Ovary (tissue), 9 donors: ENCODE measurements around the gene NUP42. TPM values are rescaled to one million over a fixed set of nuclear protein-coding genes. Genes with fewer than 3 reads are reported as not detected.

Source experiments
- DNase-seq, 5 donors: peaks; one replicate each; pipeline ENCODE4 v3.0.0-alpha.2; 2019 to 2020
- H3K27ac ChIP-seq, 2 donors: fragments of 200-600 bp; one replicate each; pipeline versions ENCODE4 v1.5.1 to v1.8.0; 2019 to 2022
- H3K27me3 ChIP-seq: fragments of 200-600 bp; one replicate; pipeline ENCODE4 v1.8.0; 2022
- H3K36me3 ChIP-seq: fragments of 200-600 bp; sonication (generic); one replicate; pipeline ENCODE4 v1.5.1; 2019
- H3K4me1 ChIP-seq: one replicate; pipeline ENCODE4 v1.8.1; 2013; ENCODE audit warnings: mild to moderate bottlenecking, moderate library complexity; ENCODE audit not compliant: insufficient read depth
- H3K4me3 ChIP-seq: fragments of 200-600 bp; sonication (generic); one replicate; pipeline ENCODE4 v1.5.1; 2017
- H3K9me3 ChIP-seq, 2 donors: fragments of 200-600 bp in 1 of 2; sonication (generic) in 1 of 2; one replicate each; pipeline versions ENCODE4 v1.5.1 to v1.8.1; 2013 to 2019; ENCODE audit warnings: mild to moderate bottlenecking in 1 of 2, moderate library complexity in 1 of 2
- CTCF ChIP-seq, 3 donors: fragments of 450-650 bp in 2 of 3; fragments of 200-600 bp in 1 of 3; IDR thresholded peaks; one replicate each; pipeline versions ENCODE4 v1.5.1 to v1.8.0; 2016 to 2022; ENCODE audit warnings: antibody characterized with exemption in 3 of 3, mild to moderate bottlenecking in 1 of 3
- EP300 ChIP-seq: sonication (generic); formaldehyde crosslinking; IDR thresholded peaks from one replicate; pipeline ENCODE4 v1.6.1; 2017; ENCODE audit warnings: antibody characterized with exemption
- POLR2A ChIP-seq: fragments of 450-650 bp; IDR thresholded peaks from one replicate; pipeline ENCODE4 v1.6.1; 2017; ENCODE audit warnings: antibody characterized with exemption, mild to moderate bottlenecking, moderate library complexity
- WGBS, 3 donors: extraction: QIAGEN DNeasy Blood & Tissue Kit in 1 of 3; methylation state at CpG; one replicate each; pipeline versions ENCODE4 v1.1.5 to v1.1.7; 2013 to 2017; 5-methylcytosine and 5-hydroxymethylcytosine counted together
- intact Hi-C, 4 donors: fragments of 100-400 bp; cut with DNase I; formaldehyde crosslinking; loops; one replicate each; pipeline versions ENCODE4 v1.11.0 to v1.15.1; 2022 to 2023
- polyA plus RNA-seq, 2 donors: library from polyadenylated mRNA; stranded (reverse); fragments of 200-250 nt in 1 of 2; fragments of 350-450 nt in 1 of 2; fragmentation: Illumina TruSeq in 1 of 2; extraction: RNeasy Lipid Tissue Mini Kit (QIAGEN cat#74804) in 1 of 2; gene quantifications; one replicate each; pipeline ENCODE4 v1.2.3, GENCODE V29; 2013 to 2014
- total RNA-seq, 7 donors: library from RNA; depleted of rRNA in 2 of 7; stranded (reverse); fragments of >200 nt in 2 of 7; fragmentation: NEBNext Ultra II Directional in 3 of 7; extraction: Animal tissue kit (Norgen Biotek cat#: 25700) in 3 of 7; gene quantifications; one replicate each; pipeline versions ENCODE4 v1.1.0 to v1.2.4, GENCODE V29; 2016 to 2023
- donor health status: DM: no; HTN: no; CAD: no; lungs with moderate emphysema.
- donor health status: DM: no; HTN: no; CAD: no.
- donor health status: Bipolar disorder and iron deficiency.
- donor health status: DM: yes; HTN: yes; CAD: no.
- donor health status: DM: no; HTN: no; CAD: no.
- donor health status: DM: yes; HTN: yes; CAD: no.

The NUP42 gene
- total and polyA plus RNA-seq, 9 donors, result 17.6 to 30.8 (median 23.1) TPM

GRCh38 chr7:23210506-23210905, 28.7 kb downstream of the NUP42 start:
- WGBS, 3 donors, result 58 to 80% (median 69%) methylated on average over 2 of the region's 2 CpGs
- no peak overlapping the region for H3K27ac ChIP-seq
- H3K4me1 ChIP-seq, result no peaks in the 10 kb centered on the region
- no peaks in the 10 kb centered on the region for H3K27me3 ChIP-seq
- no peaks in the 10 kb centered on the region for H3K9me3 ChIP-seq
- H3K4me3 ChIP-seq, result no peak overlapping the region
- TF ChIP-seq EP300, result no peak
- TF ChIP-seq CTCF (IDR thresholded peaks at IDR 0.05), result no peak
- no peak for TF ChIP-seq POLR2A
- intact Hi-C loops, result no loop called here
- DNase-seq, result no peak
- H3K36me3 ChIP-seq, result no peaks in the 10 kb centered on the region

GRCh38 chr7:23211589-23211988, 29.7 kb downstream of the NUP42 start:
- Histone ChIP-seq H3K9me3 (no peaks in the 10 kb centered on the region), H3K27ac (no peak overlapping the region), H3K4me3 (no peak overlapping the region), H3K36me3 (no peaks in the 10 kb centered on the region), H3K27me3 (no peaks in the 10 kb centered on the region), H3K4me1 (no peaks in the 10 kb centered on the region)
- intact Hi-C loops, result no loop called here
- 44 to 61% (median 52%) methylated on average over 11 of the region's 11 CpGs for WGBS, 3 donors
- no peak for TF ChIP-seq CTCF (IDR thresholded peaks at IDR 0.05)
- TF ChIP-seq EP300, result no peak
- TF ChIP-seq POLR2A, result no peak
- DNase-seq, result no peak

DNA sequence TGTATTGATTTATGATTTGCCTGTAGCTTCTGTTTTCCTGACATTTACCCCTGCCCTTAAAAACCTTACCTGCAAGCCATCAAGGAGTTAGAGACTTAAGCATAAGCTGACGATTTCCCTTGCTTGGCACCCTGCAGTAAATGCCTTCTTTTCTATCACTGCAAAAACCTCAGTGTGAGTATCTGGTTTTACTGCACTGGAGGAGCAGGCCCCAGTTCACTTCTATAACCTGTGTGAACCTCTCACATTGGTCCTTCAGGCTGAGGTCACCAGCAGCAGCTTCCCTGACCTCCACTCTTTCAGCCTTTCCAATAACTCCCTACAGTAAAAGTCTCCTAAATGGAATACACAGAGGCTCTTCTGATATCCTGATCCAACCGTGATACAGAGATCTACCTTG, 30.5 kb downstream of the NUP42 start:
- Histone ChIP-seq H3K27ac (no peak overlapping the region), H3K4me1 (no peaks in the 10 kb centered on the region), H3K9me3 (no peaks in the 10 kb centered on the region), H3K36me3 (no peaks in the 10 kb centered on the region), H3K27me3 (no peaks in the 10 kb centered on the region), H3K4me3 (no peak overlapping the region)
- no peak for DNase-seq
- intact Hi-C loops, result no loop called here
- whole genome bisulfite sequencing, 3 donors, result 73 to 80% (median 75%) methylated on average over 2 of the region's 2 CpGs
- TF ChIP-seq POLR2A, result no peak
- no peak for TF ChIP-seq CTCF (IDR thresholded peaks at IDR 0.05)
- no peak for TF ChIP-seq EP300

GRCh38 chr7:23212841-23213240, 31.0 kb downstream of the NUP42 start:
- Histone ChIP-seq H3K36me3 (no peaks in the 10 kb centered on the region), H3K9me3 (no peaks in the 10 kb centered on the region), H3K27me3 (no peaks in the 10 kb centered on the region), H3K27ac (no peak overlapping the region), H3K4me1 (no peaks in the 10 kb centered on the region), H3K4me3 (no peak overlapping the region)
- TF ChIP-seq CTCF (IDR thresholded peaks at IDR 0.05), result no peak
- TF ChIP-seq POLR2A, result no peak
- no peak for TF ChIP-seq EP300
- whole genome bisulfite sequencing, 3 donors, result 82 to 86% (median 84%) methylated on average over 4 of the region's 4 CpGs
- intact Hi-C loops, result no loop called here
- no peak for DNase-seq

DNA sequence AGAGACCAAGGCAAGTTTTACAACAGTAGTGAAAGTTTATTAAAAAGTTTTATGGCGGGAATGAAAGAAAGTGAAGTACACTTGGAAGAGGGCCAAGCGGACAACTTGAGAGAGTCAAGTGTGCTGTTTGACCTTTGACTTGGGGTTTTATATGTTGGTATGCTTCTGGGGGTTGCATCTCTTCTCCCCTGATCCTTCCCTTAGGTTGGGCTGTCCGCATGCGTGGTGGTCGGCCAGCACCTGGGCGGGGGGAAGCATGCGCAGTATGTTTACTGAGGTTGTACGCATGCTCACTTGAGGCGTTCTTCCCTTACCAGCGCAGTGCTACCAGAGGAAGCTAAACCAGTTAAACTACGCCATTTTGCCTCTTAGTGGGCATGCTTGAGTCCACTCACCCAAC, 31.9 kb downstream of the NUP42 start:
- H3K27ac ChIP-seq, result no peak overlapping the region
- WGBS, 3 donors, result 96 to 97% (median 96%) methylated on average over 11 of the region's 11 CpGs
- no peak for DNase-seq
- no peaks in the 10 kb centered on the region for H3K4me1 ChIP-seq
- no peak overlapping the region for H3K4me3 ChIP-seq
- H3K36me3 ChIP-seq, result no peaks in the 10 kb centered on the region
- no peaks in the 10 kb centered on the region for H3K9me3 ChIP-seq
- intact Hi-C loops, result no loop called here
- no peak for TF ChIP-seq POLR2A
- TF ChIP-seq EP300, result no peak
- no peak for TF ChIP-seq CTCF (IDR thresholded peaks at IDR 0.05)
- no peaks in the 10 kb centered on the region for H3K27me3 ChIP-seq
